ENCODE measurements around the gene ATL3.

GRCh38 chr11:63699896-63700295, 28.7 kb upstream of the ATL3 start:
- TF ChIP-seq CTCF (IDR thresholded peaks at IDR 0.05 in 4 of 5, conservative IDR thresholded peaks at IDR 0.05 in 1 of 5) (no peak), POLR2A (IDR thresholded peaks at IDR 0.05) (no peak)

Data from gastrocnemius medialis (tissue), 4 donors.